ENCODE measurements around the gene WSCD2.

DNA sequence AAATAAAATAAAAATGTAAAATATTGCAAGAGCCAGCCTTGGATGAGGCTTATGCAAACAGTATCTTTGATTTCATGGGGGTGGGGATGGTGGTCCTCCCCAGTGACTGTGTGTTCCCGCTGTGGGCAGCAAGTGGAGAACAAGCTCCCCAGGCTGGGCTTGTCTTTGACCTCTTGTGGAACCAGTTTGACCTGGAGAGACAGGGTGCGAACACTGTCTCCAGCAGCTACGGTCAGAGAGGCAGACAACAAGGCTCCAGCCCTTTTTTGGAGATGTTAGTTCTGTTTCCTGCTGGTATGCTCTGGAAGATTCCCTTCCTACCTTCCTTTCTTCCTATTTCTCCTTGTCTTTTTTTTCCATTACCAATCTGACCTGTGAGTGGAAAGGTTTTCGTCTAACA lies 21.8 kb upstream of the WSCD2 start:
- no peak for TF ChIP-seq YY1 (IDR thresholded peaks at IDR 0.05; ENCODE audit: insufficient read depth, insufficient read length)
- no peak for TF ChIP-seq ZNF274 (IDR thresholded peaks at IDR 0.05; ENCODE audit: low read depth, low read length)
- TF ChIP-seq SUZ12 (IDR thresholded peaks at IDR 0.05; ENCODE audit: extremely low read depth, insufficient read depth, insufficient read length): no peak

All from NT2/D1 (cell line).